Measurements from ENCODE around the gene FAM13A. TPM values are rescaled to one million over a fixed set of nuclear protein-coding genes. Genes with fewer than 3 reads are reported as not detected.
"Not testable (repeated sequence)": the region's sequence is repeated elsewhere in the genome, so short reads cannot be mapped to it uniquely, and the experiment has no call there.

The FAM13A gene
- total RNA-seq, 1 donor from 2014 or later, result 13.2 TPM

DNA sequence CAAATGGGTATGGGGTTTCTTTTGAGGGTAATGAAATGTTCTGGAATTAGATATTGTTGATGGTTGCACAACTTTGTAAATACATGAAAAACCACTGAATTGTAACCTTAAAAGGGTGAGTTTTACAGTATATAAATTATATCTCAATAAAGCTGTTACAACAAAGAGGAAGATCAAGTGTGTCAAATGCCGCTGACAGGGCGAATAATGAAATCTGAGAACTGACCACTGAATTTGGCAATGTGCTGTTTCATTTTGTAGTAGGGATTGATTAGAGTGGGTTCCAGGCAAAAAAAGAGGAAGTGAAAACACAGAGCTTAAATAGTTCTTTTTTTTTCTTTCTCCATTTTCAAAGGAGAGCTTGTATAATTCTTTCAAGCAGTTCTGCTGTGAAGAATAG, 198.2 kb downstream of the FAM13A start:
- Histone ChIP-seq H3K4me3 (no peak overlapping the region), H3K36me3 (no peaks in the 10 kb centered on the region), H3K27me3 (no peaks in the 10 kb centered on the region), H3K4me1 (no peaks in the 10 kb centered on the region), H3K27ac (no peak overlapping the region), H3K9me3 (no peaks in the 10 kb centered on the region)
- no peak for DNase-seq (ENCODE audit: low spot score in 2 of 2)
- intact Hi-C loops (cut with DNase I), result no loop called here
- TF ChIP-seq, protein P1, sequence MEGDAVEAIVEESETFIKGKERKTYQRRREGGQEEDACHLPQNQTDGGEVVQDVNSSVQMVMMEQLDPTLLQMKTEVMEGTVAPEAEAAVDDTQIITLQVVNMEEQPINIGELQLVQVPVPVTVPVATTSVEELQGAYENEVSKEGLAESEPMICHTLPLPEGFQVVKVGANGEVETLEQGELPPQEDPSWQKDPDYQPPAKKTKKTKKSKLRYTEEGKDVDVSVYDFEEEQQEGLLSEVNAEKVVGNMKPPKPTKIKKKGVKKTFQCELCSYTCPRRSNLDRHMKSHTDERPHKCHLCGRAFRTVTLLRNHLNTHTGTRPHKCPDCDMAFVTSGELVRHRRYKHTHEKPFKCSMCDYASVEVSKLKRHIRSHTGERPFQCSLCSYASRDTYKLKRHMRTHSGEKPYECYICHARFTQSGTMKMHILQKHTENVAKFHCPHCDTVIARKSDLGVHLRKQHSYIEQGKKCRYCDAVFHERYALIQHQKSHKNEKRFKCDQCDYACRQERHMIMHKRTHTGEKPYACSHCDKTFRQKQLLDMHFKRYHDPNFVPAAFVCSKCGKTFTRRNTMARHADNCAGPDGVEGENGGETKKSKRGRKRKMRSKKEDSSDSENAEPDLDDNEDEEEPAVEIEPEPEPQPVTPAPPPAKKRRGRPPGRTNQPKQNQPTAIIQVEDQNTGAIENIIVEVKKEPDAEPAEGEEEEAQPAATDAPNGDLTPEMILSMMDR (IDR thresholded peaks at IDR 0.05), result no peak

DNA sequence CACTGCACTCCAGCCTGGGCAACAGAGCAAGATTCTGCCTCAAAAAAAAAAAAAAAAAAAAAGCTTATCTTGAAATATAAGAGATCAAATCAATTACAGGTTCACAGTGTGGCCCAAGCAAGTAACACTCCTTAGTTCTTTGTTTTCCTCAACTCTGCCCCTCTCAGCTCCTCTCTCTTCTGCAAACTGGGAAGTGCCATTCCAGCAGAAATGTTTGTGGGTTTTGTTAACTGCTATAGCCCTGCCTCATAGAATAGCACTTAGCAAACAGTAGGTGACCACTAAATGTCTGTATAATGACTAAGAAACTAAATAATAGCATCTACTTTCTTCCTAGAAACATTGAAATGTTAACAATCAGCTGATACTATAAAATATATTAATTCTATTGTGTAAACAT, 199.4 kb downstream of the FAM13A start:
- intact Hi-C loops (cut with DNase I), result no loop called here
- H3K36me3 ChIP-seq, result no peaks in the 10 kb centered on the region
- no peak for DNase-seq (ENCODE audit: low spot score in 2 of 2)
- H3K9me3 ChIP-seq, result no peaks in the 10 kb centered on the region
- no peak overlapping the region for H3K4me3 ChIP-seq
- no peak overlapping the region for H3K27ac ChIP-seq
- no peaks in the 10 kb centered on the region for H3K27me3 ChIP-seq
- no peaks in the 10 kb centered on the region for H3K4me1 ChIP-seq
- TF ChIP-seq, protein P1 (IDR thresholded peaks at IDR 0.05), result no peak

DNA sequence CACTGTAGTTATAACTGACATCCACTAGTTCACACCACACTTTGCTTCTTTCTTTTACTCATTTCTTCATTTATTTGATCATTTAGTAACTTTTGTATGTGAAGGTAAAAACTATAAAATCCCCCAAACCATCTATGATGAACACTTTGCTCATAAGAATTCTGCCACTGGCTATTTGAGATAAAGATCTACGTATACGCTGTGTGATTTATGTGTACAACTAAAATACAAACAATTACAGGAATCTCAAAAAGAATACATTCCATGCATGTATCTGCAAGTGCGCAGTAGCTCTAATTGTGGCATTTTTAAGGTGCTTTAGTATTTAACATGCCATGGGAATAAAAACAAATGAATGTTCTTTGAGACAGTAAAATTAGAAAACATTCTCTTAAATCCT, 202.5 kb downstream of the FAM13A start:
- Histone ChIP-seq H3K4me1 (no peaks in the 10 kb centered on the region), H3K27ac (no peak overlapping the region), H3K4me3 (no peak overlapping the region), H3K27me3 (no peaks in the 10 kb centered on the region), H3K36me3 (no peaks in the 10 kb centered on the region), H3K9me3 (no peaks in the 10 kb centered on the region)
- intact Hi-C loops (cut with DNase I), result no loop called here
- DNase-seq (ENCODE audit: low spot score in 2 of 2), result no peak
- TF ChIP-seq, protein P1 (IDR thresholded peaks at IDR 0.05), result no peak

DNA sequence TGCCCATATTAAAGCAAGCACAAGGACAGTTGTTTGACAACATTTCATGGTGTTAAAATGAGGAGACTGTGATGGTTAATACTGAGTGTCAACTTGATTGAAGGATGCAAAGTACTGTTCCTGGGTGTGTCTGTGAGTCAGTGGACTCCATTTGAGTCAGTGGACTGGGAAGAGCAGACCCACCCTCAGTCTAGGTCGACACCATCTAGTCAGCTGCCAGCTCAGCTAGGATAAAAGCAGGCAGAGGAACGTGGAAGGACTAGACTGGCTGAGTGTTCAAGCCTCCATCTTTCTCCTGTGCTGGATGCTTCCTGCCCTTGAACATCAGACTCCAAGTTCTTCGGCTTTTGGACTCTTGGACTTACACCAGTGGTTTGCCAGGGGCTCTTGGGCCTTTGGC, 203.4 kb downstream of the FAM13A start:
- intact Hi-C loops (cut with DNase I), result not testable (repeated sequence)

DNA sequence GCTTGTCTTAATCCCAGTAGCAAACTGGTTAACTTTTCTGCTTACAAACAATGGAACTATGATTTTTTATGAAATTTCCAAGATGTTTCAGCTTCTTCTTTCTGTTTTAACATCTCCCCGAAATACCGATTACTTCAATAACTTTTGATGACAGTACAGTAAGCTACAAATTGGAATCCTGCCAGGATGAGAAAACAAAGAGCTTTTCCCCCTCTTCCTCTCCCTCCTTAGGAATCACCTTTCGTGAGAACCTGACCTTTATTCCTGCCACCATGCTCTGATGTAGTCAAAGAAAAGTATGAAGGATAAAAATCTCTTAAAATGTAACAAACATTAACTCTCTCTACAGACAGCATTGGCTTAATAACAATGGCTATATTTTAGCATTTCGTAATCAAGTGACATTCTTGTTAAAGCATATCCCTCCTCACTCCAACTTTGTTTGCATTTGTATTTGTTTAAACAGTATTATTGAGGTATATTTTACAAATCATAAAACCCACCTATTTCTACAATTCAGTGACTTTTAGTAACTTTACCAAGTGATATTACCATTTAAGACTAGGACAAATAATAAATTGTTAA, 210.7 kb downstream of the FAM13A start:
- H3K27me3 ChIP-seq, result no peaks in the 10 kb centered on the region
- no peak overlapping the region for H3K4me3 ChIP-seq
- H3K9me3 ChIP-seq, result no peaks in the 10 kb centered on the region
- no peak for DNase-seq (ENCODE audit: low spot score in 2 of 2)
- TF ChIP-seq, protein P1 (IDR thresholded peaks at IDR 0.05), result no peak
- H3K27ac ChIP-seq, result no peak overlapping the region
- H3K4me1 ChIP-seq, result no peaks in the 10 kb centered on the region
- no peaks in the 10 kb centered on the region for H3K36me3 ChIP-seq
- intact Hi-C loops (cut with DNase I), result no loop called here

More for the DNA sequence above, 203.4 kb downstream of the FAM13A start:
- H3K4me3 ChIP-seq; H3K4me1 ChIP-seq; H3K9me3 ChIP-seq; H3K27ac ChIP-seq; H3K36me3 ChIP-seq; DNase-seq (ENCODE audit: low spot score in 2 of 2); H3K27me3 ChIP-seq: not testable (repeated sequence)

DNA sequence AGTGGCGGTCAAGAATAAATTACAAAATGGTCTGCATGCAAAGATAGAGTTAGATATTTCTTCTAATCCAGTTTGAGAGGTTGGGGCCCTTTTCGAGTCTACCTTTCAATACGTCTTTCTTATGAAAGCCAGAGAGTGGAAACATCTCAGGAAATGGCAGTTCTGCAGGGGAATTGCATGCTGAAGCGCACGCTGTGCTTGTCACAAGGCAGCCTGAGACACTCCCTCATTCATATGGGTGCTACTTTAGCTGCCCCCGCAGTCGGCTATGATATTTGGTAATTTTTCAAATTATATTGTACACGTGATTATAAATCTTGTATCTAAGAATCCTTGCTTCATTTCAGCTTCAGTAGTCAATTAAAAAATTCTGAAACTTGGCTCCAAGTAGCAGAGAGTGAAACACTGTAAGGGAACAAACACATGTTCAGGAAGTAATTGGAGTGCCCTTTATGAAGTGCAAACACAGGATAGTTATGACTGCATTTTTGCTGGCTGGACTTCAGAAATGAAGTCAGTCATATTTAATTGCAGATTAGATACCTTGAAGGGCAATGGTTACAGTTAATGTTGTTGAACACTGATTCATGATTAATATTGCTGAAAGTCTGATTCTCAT, 213.8 kb downstream of the FAM13A start:
- no peak for DNase-seq (ENCODE audit: low spot score in 2 of 2)
- no peaks in the 10 kb centered on the region for H3K36me3 ChIP-seq
- intact Hi-C loops (cut with DNase I), result no loop called here
- H3K4me3 ChIP-seq, result no peak overlapping the region
- H3K27ac ChIP-seq, result no peak overlapping the region
- no peaks in the 10 kb centered on the region for H3K4me1 ChIP-seq
- no peaks in the 10 kb centered on the region for H3K27me3 ChIP-seq
- no peaks in the 10 kb centered on the region for H3K9me3 ChIP-seq
- TF ChIP-seq, protein P1 (IDR thresholded peaks at IDR 0.05), result no peak

Data from ascending aorta (tissue), 2 donors.